Measurements from ENCODE around the gene KDM5A.
"Not testable (repeated sequence)": the region's sequence is repeated elsewhere in the genome, so short reads cannot be mapped to it uniquely, and the experiment has no call there.

Gene KDM5A

DNA sequence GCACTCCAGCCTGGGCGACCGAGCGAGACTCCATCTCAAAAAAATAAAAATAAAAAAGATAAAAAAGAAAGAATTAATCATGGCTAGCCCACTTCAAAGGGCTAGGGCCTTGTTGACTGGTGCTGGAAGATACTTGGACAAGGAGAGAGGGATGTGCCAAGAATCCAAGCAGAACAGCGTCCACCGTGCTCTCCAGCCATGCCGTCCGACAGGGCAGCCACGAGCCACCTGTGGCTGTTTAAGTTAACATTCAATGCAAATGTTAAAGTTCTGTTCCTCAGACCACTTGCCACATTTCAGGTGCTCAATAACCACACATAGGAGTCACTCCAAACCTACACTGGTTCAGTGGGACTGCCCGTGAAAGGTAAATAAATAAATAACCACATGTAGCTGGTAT is 147.9 kb downstream of the KDM5A start:
- DNase-seq (ENCODE audit: low read depth in 3 of 3, low spot score in 1 of 3): no peak

GRCh38 chr12:240566-240965 is 148.6 kb downstream of the KDM5A start:
- no peak for DNase-seq (ENCODE audit: low read depth in 3 of 3, low spot score in 1 of 3)

- DNase-seq (ENCODE audit: low read depth in 3 of 3, low spot score in 1 of 3): no peak
Measured at GRCh38 chr12:238736-239398, 150.3 kb downstream of the KDM5A start.

DNA sequence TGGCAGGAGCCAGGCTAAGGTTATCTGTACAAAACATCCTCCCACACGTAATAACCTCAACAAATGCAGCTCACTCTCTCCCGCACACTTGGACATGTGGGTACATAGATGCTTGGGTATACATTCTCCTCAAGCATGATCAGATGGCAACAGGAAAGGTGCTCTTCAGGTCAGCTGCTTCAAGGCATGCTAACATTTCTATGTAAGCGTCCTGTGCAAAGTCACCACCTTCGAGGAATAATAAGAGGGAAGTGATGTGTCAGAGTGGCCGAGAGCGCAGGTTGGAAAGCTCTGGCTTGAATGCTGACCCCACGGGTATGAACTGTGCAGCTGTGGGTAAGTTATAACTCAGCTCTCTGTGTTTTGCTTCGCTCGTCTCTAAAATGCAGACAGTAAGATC is 151.0 kb downstream of the KDM5A start:
- DNase-seq (ENCODE audit: low read depth in 3 of 3, low spot score in 1 of 3): no peak

DNA sequence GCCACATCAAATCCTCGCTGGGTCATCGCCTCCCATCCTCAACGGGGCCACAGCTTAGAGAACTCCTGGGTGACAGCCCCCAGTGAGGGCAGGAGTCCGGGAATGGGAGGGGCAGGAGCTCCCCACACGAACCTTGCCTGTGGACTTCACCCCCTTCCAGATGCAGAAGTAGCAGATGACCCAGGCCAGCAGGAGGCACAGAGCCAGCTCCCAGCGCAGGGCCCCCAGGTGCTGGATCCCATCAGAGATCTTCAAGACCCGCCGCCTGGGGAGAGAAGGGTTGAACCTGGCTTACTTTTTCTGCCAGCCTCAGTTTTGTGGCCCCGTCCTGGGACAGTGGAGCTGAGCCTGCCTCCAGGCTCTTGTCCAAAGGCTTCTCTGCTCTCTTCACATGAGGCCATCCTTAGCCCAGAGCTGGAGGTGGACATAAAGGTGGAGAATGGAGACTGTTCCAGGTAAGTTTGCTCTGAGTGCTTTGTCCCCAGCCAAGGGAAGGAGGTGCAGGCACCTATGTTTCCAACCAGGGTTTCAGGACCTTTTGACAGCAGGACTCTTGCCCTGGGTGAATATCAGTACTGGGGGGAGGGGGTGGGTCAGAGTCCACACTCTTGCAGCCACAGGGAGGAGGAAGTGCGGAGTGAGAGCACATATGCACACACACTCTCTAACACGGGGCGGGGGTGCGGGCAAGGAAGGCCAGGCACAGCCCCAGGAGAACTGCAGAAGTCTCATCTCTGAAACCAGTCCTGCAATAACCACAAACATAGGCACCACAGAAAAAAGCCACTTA is 151.9 kb downstream of the KDM5A start:
- DNase-seq (ENCODE audit: low read depth in 3 of 3, low spot score in 1 of 3): no peak

- no peak for DNase-seq (ENCODE audit: low read depth in 3 of 3, low spot score in 1 of 3)
Measured at GRCh38 chr12:236445-236844, 152.7 kb downstream of the KDM5A start.

DNA sequence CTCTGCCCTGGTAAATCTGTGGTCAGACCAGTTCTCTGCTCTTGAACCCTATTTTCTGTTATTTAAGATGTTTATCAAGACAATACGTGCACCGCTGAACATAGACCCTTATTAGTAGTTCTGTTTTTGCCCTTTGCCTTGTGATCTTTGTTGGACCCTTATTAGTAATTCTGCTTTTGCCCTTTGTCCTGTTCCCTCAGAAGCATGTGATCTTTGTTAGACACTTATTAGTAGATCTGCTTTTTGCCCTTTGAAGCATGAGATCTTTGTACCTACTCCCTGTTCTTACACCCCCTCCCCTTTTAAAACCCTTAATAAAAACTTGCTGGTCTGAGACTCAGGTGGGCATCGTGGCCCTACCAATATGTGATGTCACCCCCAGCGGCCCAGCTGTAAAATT is 153.2 kb downstream of the KDM5A start:
- not testable (repeated sequence) for DNase-seq (ENCODE audit: low read depth in 3 of 3, low spot score in 1 of 3)

- DNase-seq (ENCODE audit: low read depth in 3 of 3, low spot score in 1 of 3): no peak
Measured at GRCh38 chr12:234891-235415, 154.2 kb downstream of the KDM5A start.

DNA sequence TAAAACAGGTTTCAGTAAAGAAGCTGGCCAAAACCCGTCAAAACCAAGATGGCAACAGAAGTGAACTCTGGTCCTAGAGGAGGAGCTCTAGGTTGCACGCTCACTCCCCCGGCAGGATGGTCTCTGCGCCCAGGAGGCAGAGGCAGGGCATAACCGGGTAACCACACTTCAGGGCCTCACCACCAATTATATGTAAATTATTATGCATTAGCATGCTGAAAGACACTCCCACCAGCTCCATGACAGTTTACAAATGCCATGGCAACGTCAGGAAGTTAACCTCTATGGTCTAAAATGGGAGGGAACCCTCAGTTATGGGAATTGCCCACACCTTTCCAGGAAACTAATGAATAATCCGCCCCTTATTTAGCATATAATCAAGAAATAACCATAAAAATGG is 155.1 kb downstream of the KDM5A start:
- no peak for DNase-seq (ENCODE audit: low read depth in 3 of 3, low spot score in 1 of 3)

DNA sequence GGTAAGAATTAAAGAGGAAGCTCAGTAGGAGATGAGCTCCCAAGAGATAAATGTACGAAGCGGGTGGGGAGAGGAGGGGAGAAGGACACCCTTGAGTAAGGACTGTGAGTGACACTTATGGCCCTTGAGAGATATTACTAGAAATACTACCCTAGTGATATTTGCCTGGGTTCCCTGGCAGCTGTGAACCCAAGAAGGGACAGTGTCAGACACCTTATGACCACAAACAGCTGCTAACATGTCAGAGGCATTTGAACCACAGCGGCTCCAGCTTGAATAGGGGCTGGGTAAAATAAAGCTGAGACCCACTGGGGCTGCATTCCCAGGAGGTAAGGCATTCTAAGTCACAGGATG is 155.5 kb downstream of the KDM5A start:
- no peak for DNase-seq (ENCODE audit: low read depth in 3 of 3, low spot score in 1 of 3)

DNA sequence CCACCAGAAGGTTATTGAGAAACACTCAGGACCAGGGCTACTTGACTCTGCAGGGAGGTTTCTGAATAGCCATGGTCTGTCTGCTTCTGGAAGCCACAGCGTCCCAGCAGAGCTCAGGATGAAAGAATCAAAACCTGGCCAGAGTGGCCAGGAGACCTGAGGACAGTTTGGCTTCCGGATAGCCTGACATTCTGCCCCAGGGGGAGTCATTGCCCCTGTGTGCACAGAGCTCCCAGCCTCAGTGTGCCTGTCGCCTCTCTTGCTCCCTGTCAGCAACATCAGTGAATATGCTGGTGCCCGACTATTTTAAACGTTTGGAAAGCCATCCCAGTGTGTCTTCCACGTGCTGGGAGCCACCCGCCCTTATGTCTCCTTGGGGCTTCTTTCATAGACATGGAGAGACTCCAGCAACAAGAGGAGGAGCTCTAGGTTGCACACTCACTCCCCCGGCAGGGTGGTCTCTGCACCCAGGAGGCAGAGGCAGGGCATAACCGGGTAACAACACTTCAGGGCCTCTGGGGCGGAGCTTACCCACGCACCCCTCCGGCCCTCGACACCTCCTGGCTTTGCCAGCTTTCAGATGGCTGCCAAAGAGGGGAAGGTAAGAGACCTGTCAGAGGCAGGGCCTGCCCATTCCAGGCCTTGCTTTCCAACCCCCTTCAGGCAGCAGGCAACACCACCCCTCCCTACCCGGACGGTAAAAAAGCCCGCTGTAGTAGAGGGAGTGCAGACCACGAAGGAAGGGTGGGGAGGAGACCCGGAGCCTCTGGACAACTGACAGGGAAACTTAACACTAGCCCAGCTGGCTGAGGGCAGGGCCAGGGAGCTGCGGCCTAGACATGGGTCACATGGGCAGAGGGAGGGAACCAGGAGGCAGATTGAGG is 156.1 kb downstream of the KDM5A start:
- DNase-seq (ENCODE audit: low read depth in 3 of 3, low spot score in 1 of 3): no peak

GRCh38 chr12:230925-231671 is 158.0 kb downstream of the KDM5A start:
- no peak for DNase-seq (ENCODE audit: low read depth in 3 of 3, low spot score in 1 of 3)

All from stimulated activated CD4-positive, alpha-beta T cell treated with anti-CD3 and anti-CD28 coated beads, TNF-alpha, amount 100 ng/mL, for 1 hour (primary cell).